Measurements from ENCODE around the gene KRTAP10-6.
"Not testable (repeated sequence)": the region's sequence is repeated elsewhere in the genome, so short reads cannot be mapped to it uniquely, and the experiment has no call there.

KRTAP10-6 gene

GRCh38 chr21:44617071-44617501 is 24.8 kb upstream of the KRTAP10-6 start:
- DNase-seq (ENCODE audit: low read depth, low spot score) = no peak

- no peak for DNase-seq (ENCODE audit: low read depth, low spot score)
Observed at GRCh38 chr21:44616591-44616926, 24.3 kb upstream of the KRTAP10-6 start.

GRCh38 chr21:44615911-44616590 is 23.7 kb upstream of the KRTAP10-6 start:
- no peak for DNase-seq (ENCODE audit: low read depth, low spot score)

GRCh38 chr21:44615466-44615865 is 23.2 kb upstream of the KRTAP10-6 start:
- DNase-seq (ENCODE audit: low read depth, low spot score) = no peak

GRCh38 chr21:44614961-44615391 is 22.7 kb upstream of the KRTAP10-6 start:
- no peak for DNase-seq (ENCODE audit: low read depth, low spot score)

- DNase-seq (ENCODE audit: low read depth, low spot score) = no peak
Observed at GRCh38 chr21:44614161-44614631, 21.9 kb upstream of the KRTAP10-6 start.

GRCh38 chr21:44613386-44614155 is 21.3 kb upstream of the KRTAP10-6 start:
- no peak for DNase-seq (ENCODE audit: low read depth, low spot score)

- no peak for DNase-seq (ENCODE audit: low read depth, low spot score)
Observed at GRCh38 chr21:44612669-44613229, 20.4 kb upstream of the KRTAP10-6 start.

- no peak for DNase-seq (ENCODE audit: low read depth, low spot score)
Observed at GRCh38 chr21:44612029-44612486, 19.8 kb upstream of the KRTAP10-6 start, which contains the start of gene KRTAP10-8. TSS of gene KRTAP10-8 (plus strand) at chr21:44612079. CDS start at chr21:44612101, 22 bp downstream.

GRCh38 chr21:44611551-44611950 is 19.2 kb upstream of the KRTAP10-6 start:
- DNase-seq (ENCODE audit: low read depth, low spot score) = no peak

GRCh38 chr21:44610157-44610843 is 18.0 kb upstream of the KRTAP10-6 start:
- not testable (repeated sequence) for DNase-seq (ENCODE audit: low read depth, low spot score)

GRCh38 chr21:44609193-44609592 is 16.9 kb upstream of the KRTAP10-6 start:
- no peak for DNase-seq (ENCODE audit: low read depth, low spot score)

GRCh38 chr21:44606495-44606894 is 14.2 kb upstream of the KRTAP10-6 start:
- no peak for DNase-seq (ENCODE audit: low read depth, low spot score)

GRCh38 chr21:44603911-44604310 is 11.6 kb upstream of the KRTAP10-6 start:
- DNase-seq (ENCODE audit: low read depth, low spot score) = no peak

- DNase-seq (ENCODE audit: low read depth, low spot score) = no peak
Observed at GRCh38 chr21:44603109-44603875, 11.0 kb upstream of the KRTAP10-6 start.

- DNase-seq (ENCODE audit: low read depth, low spot score) = no peak
Observed at GRCh38 chr21:44602463-44602850, 10.2 kb upstream of the KRTAP10-6 start.

- no peak for DNase-seq (ENCODE audit: low read depth, low spot score)
Observed at GRCh38 chr21:44601596-44602462, 9.5 kb upstream of the KRTAP10-6 start.

GRCh38 chr21:44601091-44601490 is 8.8 kb upstream of the KRTAP10-6 start:
- DNase-seq (ENCODE audit: low read depth, low spot score) = not testable (repeated sequence)

- not testable (repeated sequence) for DNase-seq (ENCODE audit: low read depth, low spot score)
Observed at GRCh38 chr21:44600118-44600978, 8.0 kb upstream of the KRTAP10-6 start, which contains the start of gene KRTAP10-7. TSS of gene KRTAP10-7 (plus strand) at chr21:44600597. CDS start at chr21:44600622, 25 bp downstream.
